Activated CD4-positive, alpha-beta T cell treated with anti-CD3 and anti-CD28 coated beads, Interleukin-2, Interleukin-4, amounts not matched to agents 100 ng/mL and 50 ng/mL, durations not matched to agents 16 hours and 8 hours (primary cell): Measurements from ENCODE around the gene RSBN1L.
"Not testable (repeated sequence)": the region's sequence is repeated elsewhere in the genome, so short reads cannot be mapped to it uniquely, and the experiment has no call there.

Experiments used
- DNase-seq: peaks from one replicate; pipeline ENCODE4 v3.0.0-alpha.2; 2020; ENCODE audit warnings: low spot score

The RSBN1L gene

DNA sequence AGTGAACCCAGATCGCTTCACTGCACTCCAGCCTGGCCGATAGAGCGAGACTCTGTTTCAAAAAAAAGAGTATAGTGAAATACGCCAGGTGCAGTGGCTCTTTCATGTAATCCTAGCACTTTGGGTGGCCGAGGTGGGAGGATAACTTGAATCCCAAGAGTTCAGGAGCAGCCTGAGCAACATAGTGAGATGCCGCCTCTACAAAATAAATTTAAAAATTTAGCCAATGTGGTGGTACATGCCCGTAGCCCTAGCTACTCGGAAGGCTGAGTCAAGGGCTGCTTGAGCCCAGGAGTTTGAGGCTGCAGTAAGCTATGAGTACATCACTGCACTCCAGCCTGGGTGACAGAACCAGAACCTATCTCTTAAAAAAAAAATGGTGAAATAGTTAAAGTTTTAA is 74.1 kb downstream of the RSBN1L start:
- DNase-seq, result no peak

DNA sequence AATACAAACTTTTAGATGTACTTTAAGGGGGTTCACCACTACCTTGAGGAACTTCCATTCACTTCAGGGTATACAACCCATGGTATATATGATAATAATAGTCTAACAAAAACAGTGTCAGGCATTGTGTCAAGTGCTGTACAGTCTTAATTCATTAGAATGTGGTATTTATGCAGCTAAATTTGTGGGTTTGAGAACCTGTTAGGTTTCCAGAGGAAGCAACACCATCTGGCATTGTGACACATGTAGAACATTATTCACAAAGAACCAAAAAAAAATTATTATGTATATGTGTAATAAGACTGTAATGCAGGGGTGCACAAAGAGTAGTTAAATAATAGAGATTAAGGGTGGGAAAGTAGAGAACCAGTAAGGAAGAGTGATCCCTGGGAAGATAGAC is 75.6 kb downstream of the RSBN1L start:
- no peak for DNase-seq

DNA sequence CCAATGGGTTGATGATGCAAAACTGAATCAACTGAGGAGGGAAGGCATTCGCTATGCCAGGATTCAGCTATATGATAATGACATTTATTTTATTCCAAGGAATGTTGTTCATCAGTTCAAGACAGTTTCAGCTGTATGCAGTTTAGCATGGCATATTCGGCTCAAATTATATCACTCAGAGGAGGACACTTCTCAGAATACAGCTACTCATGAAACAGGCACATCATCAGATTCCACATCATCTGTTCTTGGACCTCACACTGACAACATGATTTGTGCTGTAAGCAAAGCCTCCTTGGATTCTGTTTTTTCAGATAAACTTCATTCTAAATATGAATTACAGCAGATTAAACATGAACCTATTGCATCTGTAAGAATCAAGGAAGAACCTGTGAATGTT is 82.3 kb downstream of the RSBN1L start:
- no peak for DNase-seq

DNA sequence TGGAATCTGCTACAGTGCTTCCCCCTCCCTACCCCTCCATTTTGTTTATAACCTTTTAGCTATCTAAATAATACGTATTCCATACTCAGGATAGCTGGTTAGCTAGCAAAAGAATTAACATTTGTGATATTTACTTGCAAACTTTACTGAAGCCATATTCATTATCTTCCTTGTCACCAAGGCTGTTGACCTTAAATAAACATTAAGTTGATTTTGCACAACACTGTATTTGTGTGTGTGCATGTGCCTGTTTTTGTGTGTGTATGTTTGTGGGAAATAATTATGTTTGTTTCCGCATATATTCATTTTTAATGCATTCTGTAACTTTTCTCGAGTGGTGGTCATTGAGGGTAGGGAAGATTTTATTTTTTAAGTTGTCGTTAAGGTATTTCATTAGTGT is 86.1 kb downstream of the RSBN1L start:
- DNase-seq, result no peak

DNA sequence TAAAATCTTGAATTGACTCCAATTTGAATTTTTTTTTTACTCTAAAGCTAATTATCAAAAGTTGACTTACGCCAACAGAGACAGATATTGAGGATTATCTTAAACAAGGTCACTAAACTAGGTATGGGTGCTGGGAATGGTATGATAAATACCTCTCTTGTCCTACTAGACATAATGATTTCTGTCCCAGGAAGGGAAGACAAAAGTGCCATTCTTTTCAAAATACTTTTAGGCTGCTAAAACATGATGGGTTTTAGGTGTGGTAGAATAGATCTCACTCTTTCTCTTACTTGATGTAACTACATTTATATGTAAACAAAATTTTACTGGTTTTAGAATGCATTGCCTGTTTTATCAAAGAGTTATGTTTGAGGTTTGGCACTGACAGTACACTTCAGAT is 86.9 kb downstream of the RSBN1L start:
- DNase-seq, result no peak

DNA sequence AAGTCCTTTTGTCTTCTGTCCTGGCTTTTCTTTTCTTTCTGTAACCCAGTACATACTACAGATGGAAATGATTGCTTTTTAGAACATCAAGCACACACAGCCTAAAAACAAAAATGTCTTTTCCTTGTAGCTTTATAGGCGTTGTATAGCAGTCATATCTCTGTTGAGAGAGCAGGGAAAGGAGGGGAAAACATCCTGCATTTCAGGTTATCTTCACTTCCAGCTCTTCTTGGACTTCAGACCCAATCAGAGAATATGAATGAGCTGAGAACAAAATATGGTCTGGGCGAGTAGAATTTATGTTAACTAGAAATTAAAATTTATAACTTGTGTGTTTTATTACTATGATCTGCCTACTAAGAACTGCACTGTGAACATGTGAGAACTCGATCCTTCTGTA is 87.3 kb downstream of the RSBN1L start:
- no peak for DNase-seq

DNA sequence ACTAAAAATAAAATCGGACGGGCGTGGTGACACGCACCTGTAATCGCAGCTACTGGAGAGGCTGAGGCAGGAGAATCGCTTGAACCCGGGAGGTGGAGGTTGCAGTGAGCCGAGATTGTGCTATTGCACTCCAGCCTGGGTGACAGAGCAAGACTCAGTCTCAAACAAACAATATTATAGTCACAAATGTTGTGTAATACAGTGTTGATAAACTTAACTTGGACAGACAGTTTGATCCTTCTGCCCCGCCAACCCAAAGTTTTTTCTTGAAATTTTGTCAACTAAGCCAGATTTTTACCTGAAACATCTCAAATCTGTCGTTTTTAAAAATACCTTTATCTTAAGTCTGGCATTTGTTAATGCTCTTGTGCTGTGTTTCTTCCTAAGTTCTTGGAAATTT is 88.2 kb downstream of the RSBN1L start:
- DNase-seq, result not testable (repeated sequence)

DNA sequence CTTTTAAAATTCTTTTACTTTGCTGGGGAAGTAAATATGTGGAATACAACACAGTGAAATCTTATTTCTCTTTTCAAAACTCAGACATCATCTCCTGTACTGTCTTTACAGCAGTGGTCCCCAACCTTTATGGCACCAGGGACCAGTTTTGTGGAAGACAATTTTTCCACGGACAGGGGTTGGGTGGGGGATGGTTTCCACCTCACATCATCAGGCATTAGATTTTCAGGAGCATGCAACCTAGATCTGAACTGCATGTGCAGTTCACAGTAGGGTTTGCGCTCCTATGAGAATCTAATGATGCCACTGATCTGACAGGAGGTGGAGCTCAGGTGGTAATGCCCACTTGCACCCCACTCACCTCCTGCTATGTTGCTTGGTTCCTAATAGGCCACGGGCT is 89.8 kb downstream of the RSBN1L start:
- no peak for DNase-seq

DNA sequence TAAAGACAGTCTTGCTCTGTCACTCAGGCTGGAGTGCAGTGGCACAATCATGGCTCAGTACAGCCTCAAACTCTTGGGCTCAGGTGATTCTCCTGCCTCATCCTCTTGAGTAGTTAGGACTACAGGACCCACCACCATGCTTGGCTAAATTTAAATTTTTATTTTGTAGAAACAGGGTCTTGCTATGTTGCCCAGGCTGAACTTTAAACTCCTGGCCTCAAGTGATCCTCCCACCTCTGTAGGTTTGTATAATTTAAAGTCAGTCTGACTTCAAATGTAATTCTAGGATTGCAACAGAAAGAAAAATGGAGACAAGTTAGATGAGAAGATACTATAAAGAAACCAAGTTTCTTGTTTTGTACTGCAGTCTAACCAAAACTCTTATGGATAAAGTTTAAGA is 90.5 kb downstream of the RSBN1L start:
- no peak for DNase-seq

DNA sequence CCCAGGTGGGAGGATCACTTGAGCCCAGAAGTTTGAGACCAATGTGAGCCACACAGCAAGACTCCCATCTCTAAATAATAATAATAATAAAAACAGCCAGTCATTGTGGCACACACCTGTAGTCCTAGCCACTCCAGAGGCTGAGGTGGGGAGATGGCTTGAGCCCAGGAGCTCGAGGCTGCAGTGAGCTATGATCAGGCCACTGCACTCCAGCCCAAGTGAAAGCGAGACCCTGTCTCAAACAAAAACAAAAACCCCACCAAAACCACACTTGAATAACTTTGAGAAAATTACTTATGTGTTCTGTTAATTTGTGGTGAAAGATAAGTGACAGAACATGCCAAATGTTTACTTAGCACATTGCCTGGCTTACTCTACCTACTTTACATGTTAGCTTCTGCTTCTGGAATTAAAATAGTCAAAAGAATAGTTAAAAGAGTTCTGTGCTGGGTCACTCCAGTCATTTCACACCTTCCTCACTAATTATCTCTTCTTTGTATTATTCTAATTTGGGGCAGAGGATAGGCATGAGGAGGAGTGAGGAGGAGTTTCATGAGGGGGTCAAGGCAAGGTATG is 92.2 kb downstream of the RSBN1L start:
- DNase-seq, result no peak

DNA sequence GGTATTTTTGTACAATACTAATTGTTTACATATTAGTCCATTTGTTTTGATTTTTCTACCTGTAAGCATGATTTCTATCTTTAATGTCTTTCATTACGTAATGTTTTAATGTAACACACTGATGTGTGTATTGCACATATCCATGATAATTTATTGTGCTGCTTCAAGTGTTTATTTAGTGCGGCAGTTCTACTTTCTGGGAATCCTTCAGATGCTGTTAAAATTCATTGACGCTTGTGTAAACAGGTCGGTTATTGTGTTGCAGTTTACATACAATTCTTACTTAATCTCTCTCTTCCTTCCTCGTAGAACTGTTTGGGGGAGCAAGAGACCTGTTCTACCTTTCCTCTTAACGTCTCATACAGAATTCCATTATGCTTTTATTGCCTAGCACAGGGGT is 95.1 kb downstream of the RSBN1L start:
- DNase-seq, result no peak

DNA sequence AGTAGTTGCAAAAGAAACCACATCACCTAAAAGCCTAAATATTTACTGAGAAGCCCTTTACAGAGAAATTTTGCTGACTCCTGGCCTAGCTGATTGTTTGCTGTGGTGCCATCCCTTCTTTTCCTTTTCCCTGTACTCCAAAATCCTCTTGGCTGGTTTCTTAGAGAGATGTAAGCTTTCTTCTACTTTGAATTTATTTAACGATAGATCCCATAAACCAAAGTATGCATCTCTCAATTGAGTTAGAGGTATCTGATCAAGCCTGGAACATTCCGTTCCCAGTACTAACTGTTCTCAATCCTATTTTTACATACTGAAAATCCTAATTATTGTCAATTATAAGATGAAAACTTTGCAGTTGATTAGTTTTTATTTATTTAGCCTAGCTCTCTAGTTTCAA is 95.7 kb downstream of the RSBN1L start:
- DNase-seq, result no peak

DNA sequence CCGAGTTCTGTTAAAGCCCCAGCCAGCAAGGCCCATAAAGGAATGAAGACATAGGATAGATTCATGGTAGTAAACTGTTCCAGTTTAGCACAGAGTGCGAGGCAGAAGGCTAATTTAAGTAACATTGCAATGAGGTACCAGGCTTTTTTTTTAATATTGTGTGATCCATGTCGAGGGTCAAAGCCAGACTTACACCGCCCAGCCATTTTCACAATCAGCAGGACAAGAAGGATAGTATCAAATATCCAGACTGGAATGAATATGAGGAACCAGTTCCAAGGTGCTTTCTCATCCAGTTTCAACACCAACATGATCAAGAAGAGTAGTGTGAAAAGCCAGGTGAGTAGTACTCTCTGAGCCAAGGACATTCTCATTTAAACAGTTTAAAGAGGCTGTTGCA is 97.7 kb downstream of the RSBN1L start:
- no peak for DNase-seq

DNA sequence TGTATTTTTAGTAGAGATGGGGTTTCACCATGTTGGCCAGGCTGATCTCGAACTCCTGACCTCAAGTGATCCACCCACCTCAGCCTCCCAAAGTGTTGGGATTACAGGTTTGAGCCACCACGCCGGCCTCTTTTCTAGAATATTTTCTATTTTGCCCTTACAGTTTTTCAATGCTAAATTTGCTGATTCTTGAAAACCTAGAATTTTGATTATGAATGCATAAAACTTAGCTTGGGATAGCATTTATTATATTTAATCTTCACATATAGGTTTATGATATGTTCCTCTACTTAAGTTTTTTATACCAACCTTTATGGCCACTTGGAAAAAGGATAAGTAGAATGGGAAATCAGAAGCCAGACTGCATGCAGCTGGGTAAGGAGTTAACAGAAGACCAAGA is 99.8 kb downstream of the RSBN1L start:
- DNase-seq, result no peak

DNA sequence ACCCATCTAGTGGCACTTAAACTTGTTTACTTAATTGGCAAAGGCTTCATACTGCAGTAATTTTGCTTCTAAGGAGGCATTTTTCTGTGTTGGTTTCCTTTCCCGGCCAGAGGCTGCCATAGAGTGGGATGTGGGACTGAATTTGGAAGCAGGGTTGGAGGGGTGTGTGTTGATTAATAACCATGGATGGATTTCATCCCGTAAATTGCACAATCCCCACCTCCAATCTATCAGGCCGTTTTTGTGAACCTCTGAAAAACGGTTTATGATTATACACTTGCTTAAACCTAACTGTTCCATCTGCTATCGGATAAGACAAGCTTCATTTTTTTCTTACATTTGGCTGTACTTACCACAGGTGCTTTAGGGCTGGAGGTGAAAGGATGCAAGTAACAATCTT is 100.7 kb downstream of the RSBN1L start:
- no peak for DNase-seq

DNA sequence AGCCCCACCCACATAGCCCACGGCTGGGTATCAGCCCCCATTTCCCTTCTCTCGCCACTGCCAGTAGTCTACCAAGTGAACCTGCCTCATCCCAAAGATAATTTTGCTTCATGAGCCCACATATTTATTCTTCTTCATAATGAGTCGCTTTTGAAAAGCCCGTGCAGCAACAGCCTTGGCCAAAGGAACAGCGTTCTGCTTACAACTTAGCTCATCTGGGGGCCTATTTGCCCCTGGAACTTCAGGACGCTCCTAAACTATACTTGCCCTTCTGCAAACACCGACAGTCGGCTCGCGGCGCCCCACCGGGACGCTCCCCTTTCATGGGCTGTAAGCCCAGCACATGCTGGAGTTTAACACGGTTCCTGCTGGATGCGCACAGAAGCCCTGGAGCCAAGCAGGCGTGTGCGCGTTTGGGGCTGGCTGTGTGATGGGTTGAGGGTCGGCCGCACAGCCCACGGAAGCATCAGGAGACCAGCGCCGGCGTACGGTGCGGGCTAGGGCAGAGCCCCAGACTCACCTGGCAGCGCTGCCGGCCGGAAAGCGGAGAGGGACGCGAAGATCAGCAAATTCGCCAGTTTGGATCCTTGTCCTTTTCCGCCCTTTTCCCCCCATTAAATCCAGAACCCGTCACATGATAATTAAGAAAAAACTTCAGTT is 101.6 kb downstream of the RSBN1L start:
- no peak for DNase-seq

DNA sequence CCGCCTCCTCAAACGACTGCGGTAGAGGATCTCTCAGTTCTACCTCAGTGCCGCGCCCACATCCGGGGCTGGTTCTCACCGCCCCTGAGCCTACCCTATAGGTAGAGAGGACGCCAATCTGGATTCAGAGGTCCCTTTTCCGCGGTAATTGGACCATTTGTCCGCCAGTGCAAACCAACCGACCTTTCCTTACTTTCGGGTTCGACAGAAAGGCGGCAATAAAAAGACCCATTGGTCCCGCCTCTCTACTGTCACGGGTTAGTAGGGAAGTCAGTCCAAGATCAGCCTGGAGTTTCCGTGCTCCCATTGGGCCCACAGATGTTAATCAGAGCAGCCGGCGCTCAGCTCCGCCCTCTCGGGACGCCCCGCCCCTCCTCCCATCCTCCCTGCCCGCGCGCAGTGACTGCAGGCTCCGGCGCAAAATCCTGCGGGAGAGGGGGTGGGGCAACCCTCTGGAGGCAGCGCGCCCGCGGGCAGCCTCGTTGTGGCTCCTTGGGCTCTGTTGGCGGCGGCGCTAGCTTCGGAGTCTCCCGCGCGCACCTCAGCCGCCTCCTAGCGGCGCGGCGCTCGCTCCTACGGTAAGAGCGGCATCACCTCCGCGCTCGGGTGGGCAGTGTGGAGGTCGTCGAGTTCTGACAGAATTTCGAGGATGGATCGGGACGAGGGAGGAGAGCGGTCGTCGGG is 102.3 kb downstream of the RSBN1L start, which contains the start of the genes PHTF2 and TMEM60:
PHTF2 (plus strand) TSS at position 380 of the 684 bp plus-strand sequence.
TMEM60 (minus strand) TSS at position 41 of the 684 bp plus-strand sequence. CDS start 4,061 bp downstream, outside the sequence.
- peak; percentile 98 for DNase-seq

DNA sequence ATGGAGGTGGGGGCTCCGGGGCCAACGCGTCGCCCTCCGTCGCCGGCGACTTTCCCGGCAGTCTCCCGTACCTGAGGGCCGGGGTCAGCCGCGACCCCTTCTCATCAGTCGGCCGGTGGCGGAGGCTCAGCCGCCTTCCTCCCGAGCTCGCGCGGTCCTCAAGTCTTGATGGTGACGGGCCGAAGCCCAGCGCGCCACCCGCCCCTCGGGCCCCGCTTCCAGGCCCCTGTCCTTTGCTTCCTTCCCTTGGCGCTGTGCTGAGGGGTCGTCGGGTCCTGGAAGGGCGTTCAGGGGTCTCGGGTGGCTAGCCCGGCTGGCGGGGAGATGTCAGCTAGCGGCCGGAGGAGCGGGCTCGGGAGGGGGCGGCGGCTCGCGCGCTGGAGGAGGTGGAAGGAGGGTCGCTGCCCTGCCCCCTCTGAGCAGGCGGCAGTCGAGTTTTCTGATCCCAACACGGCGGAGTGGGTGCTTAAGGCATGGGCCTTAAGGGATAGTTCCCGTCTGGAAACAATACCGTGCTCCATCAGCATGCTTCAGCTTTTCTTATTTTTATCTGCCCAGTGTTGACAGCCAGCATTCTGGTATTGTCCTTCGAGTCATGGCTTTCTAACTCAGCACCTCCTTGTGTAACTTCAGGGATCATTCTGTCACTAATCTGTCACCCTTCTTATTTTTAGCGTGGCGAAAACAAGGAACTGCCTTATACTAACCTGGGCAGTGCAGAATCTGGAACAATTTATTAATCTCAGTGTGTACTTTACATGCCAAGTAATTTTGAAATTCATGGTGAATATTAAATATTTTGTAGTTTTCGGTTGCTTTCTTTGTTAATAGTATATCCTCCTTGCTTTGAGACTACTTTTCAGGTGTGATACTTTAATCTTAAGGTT is 103.1 kb downstream of the RSBN1L start:
- no peak for DNase-seq

DNA sequence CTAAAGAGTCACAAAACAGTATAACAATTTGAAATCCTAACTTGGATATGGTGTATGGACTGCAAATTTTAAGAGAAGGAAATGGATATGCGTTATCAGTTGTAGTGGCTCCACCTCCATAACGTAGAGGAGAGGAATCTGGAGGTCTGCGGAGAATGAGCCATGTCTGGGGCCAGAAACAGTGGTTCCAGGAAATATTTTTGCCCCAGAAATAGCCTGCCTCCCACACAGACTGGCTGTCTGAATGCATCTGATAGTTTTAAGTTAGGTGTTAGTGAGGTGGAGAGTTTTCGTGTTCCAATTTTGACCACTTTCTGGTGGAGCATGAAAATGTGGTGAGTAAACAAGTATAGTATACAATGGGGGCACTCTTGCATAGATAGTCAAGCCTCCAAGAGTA is 103.9 kb downstream of the RSBN1L start:
- DNase-seq, result no peak

DNA sequence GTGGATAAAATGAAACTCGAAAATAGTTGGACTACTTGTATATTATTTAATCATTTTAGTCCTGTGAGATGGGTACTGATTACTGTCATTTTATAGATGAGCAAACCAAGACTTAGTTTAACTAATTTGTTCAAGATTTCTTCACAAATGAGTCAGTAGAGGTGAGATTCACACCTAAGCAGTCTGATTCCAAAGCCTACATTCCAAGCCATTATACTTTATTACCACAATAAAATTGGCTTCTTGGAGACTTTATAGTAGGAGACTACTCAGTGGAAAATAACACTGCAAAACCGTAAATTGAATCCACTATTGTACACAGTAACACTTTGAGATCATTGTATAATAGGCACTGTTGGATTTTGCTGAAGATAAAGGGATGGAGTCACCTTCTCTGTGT is 104.5 kb downstream of the RSBN1L start:
- no peak for DNase-seq

DNA sequence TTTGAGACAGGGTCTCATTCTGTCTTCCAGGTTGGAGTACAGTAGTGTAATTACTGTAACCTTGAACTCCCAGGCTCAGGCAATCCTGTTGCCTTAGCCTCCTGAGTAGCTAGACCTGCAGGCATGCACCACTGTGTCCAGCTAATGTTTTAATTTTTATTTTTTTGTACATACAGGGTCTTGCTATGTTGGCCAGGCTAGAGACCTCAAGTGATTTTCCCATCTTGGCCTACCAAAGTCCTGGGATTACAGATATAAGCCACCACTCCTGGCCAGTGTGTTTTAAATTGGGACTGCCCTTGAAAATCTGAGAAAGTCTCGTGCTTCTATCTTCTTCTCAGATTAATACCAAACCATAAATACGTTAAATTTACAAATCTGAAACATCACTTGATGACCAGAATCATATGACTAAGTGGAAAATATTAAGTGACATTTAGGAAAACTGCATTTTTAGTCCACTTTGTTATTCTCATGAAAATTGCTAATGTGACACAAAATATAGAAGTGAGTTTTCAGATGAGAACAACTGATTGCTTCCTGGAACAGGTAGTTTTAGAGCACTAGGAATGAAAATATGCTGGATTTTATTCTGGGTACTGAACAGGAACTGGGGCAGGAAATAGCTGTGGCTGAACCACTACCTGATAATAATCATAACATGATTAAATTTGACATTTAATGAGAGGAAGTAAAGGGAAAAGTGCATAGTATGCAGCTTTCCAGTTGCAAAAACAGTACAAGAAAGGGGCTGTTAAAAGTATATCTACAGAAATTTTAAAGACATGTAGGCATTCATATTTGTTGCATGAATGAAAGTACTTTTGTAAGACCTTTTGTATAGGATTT is 106.5 kb downstream of the RSBN1L start:
- peak; percentile 36 for DNase-seq

DNA sequence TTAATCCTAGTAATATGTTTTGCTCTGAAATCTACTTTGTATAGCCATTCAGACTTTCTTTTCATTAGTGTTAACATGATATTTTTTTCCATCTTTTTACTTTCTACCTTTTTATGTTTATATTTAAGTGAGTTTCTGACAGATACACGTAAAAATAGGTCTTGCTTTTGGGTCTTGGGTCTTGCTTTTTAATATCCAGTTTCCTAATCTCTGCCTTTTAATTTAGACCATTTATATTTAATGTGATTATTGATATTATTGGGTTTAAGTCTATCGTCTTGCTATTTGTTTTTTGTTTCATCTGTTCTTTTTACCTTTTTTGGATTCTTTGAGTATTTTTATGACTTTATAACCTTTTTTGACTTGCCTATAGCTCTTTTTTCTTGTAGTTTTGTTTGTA is 110.2 kb downstream of the RSBN1L start:
- no peak for DNase-seq
